ENCODE results near the gene KLHL26. TPM values are rescaled to one million over a fixed set of nuclear protein-coding genes. Genes with fewer than 3 reads are reported as not detected.

The KLHL26 gene
- total RNA-seq, 1 experiment from 2014 or later = 17.1 TPM

DNA sequence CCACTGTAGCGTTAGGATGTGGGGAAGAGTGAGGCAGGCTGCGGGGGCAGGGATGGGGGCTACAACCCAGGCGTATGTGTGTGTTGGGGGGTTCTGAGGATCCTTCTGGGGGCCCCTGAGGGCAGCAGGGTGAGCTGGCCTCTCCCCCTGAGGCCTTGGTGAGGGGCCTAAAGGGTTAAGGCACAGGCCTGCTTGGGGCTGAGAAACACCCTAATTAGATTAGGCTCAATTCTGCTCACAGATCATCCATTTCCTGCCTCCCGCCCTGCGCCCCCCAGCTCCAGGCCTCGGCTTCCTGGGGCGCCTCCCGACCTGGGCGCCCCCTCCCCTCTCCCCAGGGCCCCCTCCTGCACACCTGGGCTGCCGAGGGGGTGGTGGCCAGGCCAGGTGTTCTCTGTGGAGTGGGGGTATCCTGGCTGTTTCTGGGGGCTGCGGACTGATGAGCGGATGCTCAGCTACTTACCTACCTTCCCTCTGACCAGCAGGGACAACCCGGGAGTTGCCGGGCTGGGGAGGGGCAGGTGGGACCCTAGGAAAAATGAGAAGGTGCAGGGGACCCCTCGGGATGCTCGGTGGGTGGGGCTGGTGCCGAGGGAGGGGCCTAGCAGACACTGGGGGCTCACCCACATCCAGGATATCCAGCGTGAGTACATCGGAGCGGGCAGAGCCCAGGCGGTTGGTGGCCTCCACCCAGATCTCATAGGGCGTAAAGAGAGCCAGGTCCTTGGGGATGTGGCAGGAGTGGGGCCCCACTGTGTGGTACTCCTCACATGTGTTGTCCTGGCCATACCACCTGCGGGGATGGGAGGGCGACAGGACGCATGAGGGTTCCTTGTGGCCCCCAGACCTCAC lies 38.8 kb upstream of the KLHL26 start:
- no peak overlapping the region for H3K27ac ChIP-seq (ENCODE audit: low read depth, low read length)
- no peaks in the 10 kb centered on the region for H3K79me2 ChIP-seq (ENCODE audit: insufficient read depth, low read length)
- ChIA-PET RAD21 (ENCODE audit: low non-redundant PET in 1 of 2, low total read pairs in 2 of 2, uncharacterized antibody in 2 of 2, unreplicated experiment in 2 of 2) (no interaction called here), POLR2A (no interaction called here), CTCF (no interaction called here)
- no peaks in the 10 kb centered on the region for H3K36me3 ChIP-seq (ENCODE audit: control insufficient read depth in 1 of 2, insufficient read depth in 2 of 2, low read length in 2 of 2)
- intact Hi-C loops (cut with micrococcal nuclease) = loop anchor here (2.0 kb wide), 1 partner anchor 77 kb away; no protein-coding TSS in a partner anchor
- H3K4me3 ChIP-seq (replicated peaks in 1 of 2; ENCODE audit: low read depth in 1 of 2, low read length in 2 of 2) = no peak overlapping the region
- H3K9me3 ChIP-seq (ENCODE audit: control insufficient read depth in 1 of 2, insufficient read depth in 1 of 2, low read depth in 1 of 2, low read length in 2 of 2) = no peaks in the 10 kb centered on the region
- no TSS peak for BruUV-seq (replicated peaks)
- H2AFZ ChIP-seq (ENCODE audit: low read depth, low read length, poor library complexity, severe bottlenecking) = no peak overlapping the region
- no peaks in the 10 kb centered on the region for H3K27me3 ChIP-seq (ENCODE audit: insufficient read depth, low read length)
- TF ChIP-seq REST (IDR thresholded peaks at IDR 0.05; ENCODE audit: low read depth) = no peak
- TF ChIP-seq SP1 (IDR thresholded peaks at IDR 0.05; ENCODE audit: low read depth) = no peak
- TF ChIP-seq CEBPB (IDR thresholded peaks at IDR 0.05; ENCODE audit: low read depth) = no peak
- TF ChIP-seq ATF3 (IDR thresholded peaks at IDR 0.05) = no peak
- TF ChIP-seq MAX (IDR thresholded peaks at IDR 0.05) = no peak
- no peak for TF ChIP-seq POLR2A (IDR thresholded peaks at IDR 0.05; ENCODE audit: borderline replicate concordance, extremely low read depth, insufficient read depth, insufficient read length)
- no peak for TF ChIP-seq ZFX (IDR thresholded peaks at IDR 0.05)
- TF ChIP-seq ELF1 (IDR thresholded peaks at IDR 0.05; ENCODE audit: borderline replicate concordance, low read depth) = no peak
- no peak for TF ChIP-seq POLR2AphosphoS5 (IDR thresholded peaks at IDR 0.05; ENCODE audit: low read depth, low read length)
- no peak for TF ChIP-seq EZH2phosphoT487 (IDR thresholded peaks at IDR 0.05; ENCODE audit: borderline replicate concordance)
- TF ChIP-seq YY1 (IDR thresholded peaks at IDR 0.05; ENCODE audit: extremely low read depth, insufficient replicate concordance, low read depth, low read length) = no peak
- no peak for TF ChIP-seq RAD21 (IDR thresholded peaks at IDR 0.05; ENCODE audit: low read depth)
- no peak for TF ChIP-seq SRF (IDR thresholded peaks at IDR 0.05; ENCODE audit: low read depth)
- peaks cover 11 to 25% of the 10 kb centered on the region in 2 experiments; a peak in 3 of 4 replicates for H3K4me1 ChIP-seq (ENCODE audit: control insufficient read depth in 1 of 2, insufficient read depth in 2 of 2, low read length in 2 of 2)
- H3K4me2 ChIP-seq (ENCODE audit: low read length) = no peak overlapping the region
- DNase-seq (ENCODE audit: low read depth, low spot score) = no peak
- no peak overlapping the region for H3K9ac ChIP-seq (ENCODE audit: low read length)
- H3K9me2 ChIP-seq (ENCODE audit: insufficient read depth) = no peaks in the 10 kb centered on the region
- no peaks in the 10 kb centered on the region for H4K20me1 ChIP-seq (ENCODE audit: insufficient read depth)
- no peak for ATAC-seq

All from HCT116 (cell line).